OCI-LY1 (cell line): Measurements from ENCODE around the gene EFNA3.

Source experiments
- EZH2 ChIP-seq: fragments of 200-600 bp; sonication (generic), shearing (Covaris generic); IDR thresholded peaks from 2 replicates; pipeline ENCODE4 v1.8.0; 2017; ENCODE audit warnings: borderline replicate concordance, mixed run types, mild to moderate bottlenecking, antibody characterized with exemption, low read length, moderate library complexity, mixed read lengths
- TF ChIP-seq, protein P1 (sequence below): fragments of 200-600 bp; sonication (generic), shearing (Covaris generic); IDR thresholded peaks from 2 replicates; pipeline ENCODE4 v1.5.1; 2017; ENCODE audit warnings: mild to moderate bottlenecking, antibody characterized with exemption, low read length, moderate library complexity, mixed read lengths

DNA sequence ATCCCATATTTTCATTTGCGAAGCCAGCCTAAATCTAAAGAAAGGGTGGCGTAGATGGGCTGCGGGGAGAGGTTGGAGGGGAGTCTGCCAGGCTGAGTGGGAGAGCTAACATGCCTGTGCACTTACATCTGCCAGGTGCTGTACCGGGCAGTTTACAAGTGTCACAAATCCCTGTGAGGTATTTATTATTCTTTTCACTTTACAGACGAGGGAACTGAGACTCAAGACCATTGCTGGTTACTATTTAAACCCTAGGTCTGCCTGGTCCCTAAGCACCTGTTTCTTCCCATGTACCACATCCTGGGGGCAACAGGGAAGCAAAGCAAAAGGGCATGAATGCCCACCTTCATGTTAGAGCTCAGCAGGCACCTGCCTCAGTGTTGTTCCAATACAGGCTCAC lies 29.7 kb downstream of the EFNA3 start:
- TF ChIP-seq, protein P1, sequence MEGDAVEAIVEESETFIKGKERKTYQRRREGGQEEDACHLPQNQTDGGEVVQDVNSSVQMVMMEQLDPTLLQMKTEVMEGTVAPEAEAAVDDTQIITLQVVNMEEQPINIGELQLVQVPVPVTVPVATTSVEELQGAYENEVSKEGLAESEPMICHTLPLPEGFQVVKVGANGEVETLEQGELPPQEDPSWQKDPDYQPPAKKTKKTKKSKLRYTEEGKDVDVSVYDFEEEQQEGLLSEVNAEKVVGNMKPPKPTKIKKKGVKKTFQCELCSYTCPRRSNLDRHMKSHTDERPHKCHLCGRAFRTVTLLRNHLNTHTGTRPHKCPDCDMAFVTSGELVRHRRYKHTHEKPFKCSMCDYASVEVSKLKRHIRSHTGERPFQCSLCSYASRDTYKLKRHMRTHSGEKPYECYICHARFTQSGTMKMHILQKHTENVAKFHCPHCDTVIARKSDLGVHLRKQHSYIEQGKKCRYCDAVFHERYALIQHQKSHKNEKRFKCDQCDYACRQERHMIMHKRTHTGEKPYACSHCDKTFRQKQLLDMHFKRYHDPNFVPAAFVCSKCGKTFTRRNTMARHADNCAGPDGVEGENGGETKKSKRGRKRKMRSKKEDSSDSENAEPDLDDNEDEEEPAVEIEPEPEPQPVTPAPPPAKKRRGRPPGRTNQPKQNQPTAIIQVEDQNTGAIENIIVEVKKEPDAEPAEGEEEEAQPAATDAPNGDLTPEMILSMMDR: no peak
- TF ChIP-seq EZH2: no peak
